KMS-11 (cell line): Measurements from ENCODE around the gene LCE3A.
"Not testable (repeated sequence)": the region's sequence is repeated elsewhere in the genome, so short reads cannot be mapped to it uniquely, and the experiment has no call there.

Experiments
- H2AFZ ChIP-seq: fragments of 200-600 bp; sonication (generic); 2 replicates; pipeline ENCODE4 v1.6.1; 2016; ENCODE audit warnings: antibody characterized with exemption, mixed run types, low read depth
- H3K27ac ChIP-seq: fragments of 200-600 bp; sonication (generic); 2 replicates; pipeline ENCODE4 v1.6.1; 2016; ENCODE audit warnings: mild to moderate bottlenecking, mixed run types
- H3K27me3 ChIP-seq: fragments of 200-600 bp; sonication (generic); 2 replicates; pipeline ENCODE4 v1.6.1; 2017; ENCODE audit warnings: mild to moderate bottlenecking, low read depth, mixed run types, moderate library complexity; ENCODE audit not compliant: insufficient read depth
- H3K36me3 ChIP-seq: fragments of 200-600 bp; sonication (generic); 2 replicates; pipeline ENCODE4 v1.6.1; 2017; ENCODE audit warnings: mild to moderate bottlenecking, mixed run types; ENCODE audit not compliant: insufficient read depth
- H3K4me1 ChIP-seq: fragments of 200-600 bp; sonication (generic); 2 replicates; pipeline ENCODE4 v1.6.1; 2016; ENCODE audit warnings: mild to moderate bottlenecking, low read depth, mixed run types; ENCODE audit not compliant: poor library complexity, severe bottlenecking
- H3K4me2 ChIP-seq: fragments of 200-600 bp; sonication (generic); 2 replicates; pipeline ENCODE4 v1.7.0; 2016; ENCODE audit warnings: mild to moderate bottlenecking, mixed run types
- H3K4me3 ChIP-seq: fragments of 200-600 bp; sonication (generic); IDR thresholded peaks from 2 replicates; pipeline ENCODE4 v1.6.1; 2017; ENCODE audit warnings: low read depth, low read length, mixed read lengths; ENCODE audit not compliant: insufficient read depth
- H3K79me2 ChIP-seq: fragments of 200-600 bp; sonication (generic); 2 replicates; pipeline ENCODE4 v1.6.1; 2016; ENCODE audit warnings: low read depth, mixed run types; ENCODE audit not compliant: insufficient read depth
- H3K9ac ChIP-seq: fragments of 200-600 bp; sonication (generic); 2 replicates; pipeline ENCODE4 v1.6.1; 2016; ENCODE audit warnings: mild to moderate bottlenecking, mixed run types
- H4K20me1 ChIP-seq: fragments of 200-600 bp; sonication (generic); 2 replicates; pipeline ENCODE4 v1.6.1; 2016; ENCODE audit warnings: mild to moderate bottlenecking, mixed run types; ENCODE audit not compliant: insufficient read depth
- TF ChIP-seq, protein P1 (sequence below): fragments of 200-600 bp; sonication (generic); conservative IDR thresholded peaks from 2 replicates; pipeline ENCODE4 v1.6.1; 2017; ENCODE audit warnings: low read depth, mild to moderate bottlenecking, antibody characterized with exemption, low read length, moderate library complexity, mixed read lengths

The LCE3A gene

DNA sequence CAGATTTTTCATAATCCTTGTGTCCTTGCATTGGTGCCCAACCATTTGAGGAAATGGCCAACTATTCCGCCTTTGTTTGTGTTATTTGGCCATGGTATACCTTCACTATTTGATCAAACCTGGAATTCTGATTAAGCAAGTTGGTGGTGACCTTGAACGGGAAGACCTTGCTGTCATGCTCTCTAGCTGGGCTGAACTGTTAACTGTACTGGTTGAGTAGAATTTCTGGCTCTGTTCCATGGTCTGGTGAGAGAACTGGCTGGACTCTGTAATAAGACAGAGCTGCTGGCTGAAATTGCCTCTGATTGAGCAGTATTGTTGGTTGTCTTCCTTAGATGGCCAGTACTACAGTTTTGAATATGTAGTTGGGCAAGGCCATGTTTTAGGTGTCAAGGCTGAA is 25.9 kb downstream of the LCE3A start:
- H3K27me3 ChIP-seq: no peaks in the 10 kb centered on the region
- no peak overlapping the region for H3K9ac ChIP-seq
- no peak overlapping the region for H3K27ac ChIP-seq
- no peaks in the 10 kb centered on the region for H3K79me2 ChIP-seq
- TF ChIP-seq, protein P1, sequence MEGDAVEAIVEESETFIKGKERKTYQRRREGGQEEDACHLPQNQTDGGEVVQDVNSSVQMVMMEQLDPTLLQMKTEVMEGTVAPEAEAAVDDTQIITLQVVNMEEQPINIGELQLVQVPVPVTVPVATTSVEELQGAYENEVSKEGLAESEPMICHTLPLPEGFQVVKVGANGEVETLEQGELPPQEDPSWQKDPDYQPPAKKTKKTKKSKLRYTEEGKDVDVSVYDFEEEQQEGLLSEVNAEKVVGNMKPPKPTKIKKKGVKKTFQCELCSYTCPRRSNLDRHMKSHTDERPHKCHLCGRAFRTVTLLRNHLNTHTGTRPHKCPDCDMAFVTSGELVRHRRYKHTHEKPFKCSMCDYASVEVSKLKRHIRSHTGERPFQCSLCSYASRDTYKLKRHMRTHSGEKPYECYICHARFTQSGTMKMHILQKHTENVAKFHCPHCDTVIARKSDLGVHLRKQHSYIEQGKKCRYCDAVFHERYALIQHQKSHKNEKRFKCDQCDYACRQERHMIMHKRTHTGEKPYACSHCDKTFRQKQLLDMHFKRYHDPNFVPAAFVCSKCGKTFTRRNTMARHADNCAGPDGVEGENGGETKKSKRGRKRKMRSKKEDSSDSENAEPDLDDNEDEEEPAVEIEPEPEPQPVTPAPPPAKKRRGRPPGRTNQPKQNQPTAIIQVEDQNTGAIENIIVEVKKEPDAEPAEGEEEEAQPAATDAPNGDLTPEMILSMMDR: no peak
- H2AFZ ChIP-seq: no peak overlapping the region
- no peak overlapping the region for H3K4me2 ChIP-seq
- H3K4me3 ChIP-seq: peak overlapping the region; percentile 12
- no peaks in the 10 kb centered on the region for H4K20me1 ChIP-seq
- H3K4me1 ChIP-seq: no peaks in the 10 kb centered on the region
- no peaks in the 10 kb centered on the region for H3K36me3 ChIP-seq

DNA sequence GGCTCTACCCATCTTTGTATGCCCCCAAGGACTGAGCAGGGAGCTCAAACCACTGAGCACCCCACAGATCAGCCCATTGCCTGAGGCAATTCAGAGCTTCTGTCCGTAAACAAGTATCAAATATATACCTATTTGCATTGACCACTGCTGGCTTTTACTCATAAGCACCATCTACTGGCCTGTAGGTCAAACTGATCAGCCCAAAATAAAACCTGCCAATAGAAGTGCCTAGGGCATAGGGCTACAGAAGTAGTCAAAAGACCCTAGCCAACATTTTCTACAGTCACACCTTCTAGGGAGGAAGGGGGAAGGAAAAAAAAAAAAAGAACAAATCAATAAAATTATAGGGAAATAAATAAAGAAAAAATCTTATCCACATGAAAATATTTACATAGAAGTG is 37.3 kb downstream of the LCE3A start:
- TF ChIP-seq, protein P1: peak; percentile 65
- no peaks in the 10 kb centered on the region for H3K36me3 ChIP-seq
- no peaks in the 10 kb centered on the region for H3K27me3 ChIP-seq
- H3K4me2 ChIP-seq: no peak overlapping the region
- H3K4me1 ChIP-seq: no peaks in the 10 kb centered on the region
- H3K9ac ChIP-seq: no peak overlapping the region
- no peak overlapping the region for H3K4me3 ChIP-seq
- H3K27ac ChIP-seq: no peak overlapping the region
- H4K20me1 ChIP-seq: no peaks in the 10 kb centered on the region
- H2AFZ ChIP-seq: no peak overlapping the region
- H3K79me2 ChIP-seq: no peaks in the 10 kb centered on the region

DNA sequence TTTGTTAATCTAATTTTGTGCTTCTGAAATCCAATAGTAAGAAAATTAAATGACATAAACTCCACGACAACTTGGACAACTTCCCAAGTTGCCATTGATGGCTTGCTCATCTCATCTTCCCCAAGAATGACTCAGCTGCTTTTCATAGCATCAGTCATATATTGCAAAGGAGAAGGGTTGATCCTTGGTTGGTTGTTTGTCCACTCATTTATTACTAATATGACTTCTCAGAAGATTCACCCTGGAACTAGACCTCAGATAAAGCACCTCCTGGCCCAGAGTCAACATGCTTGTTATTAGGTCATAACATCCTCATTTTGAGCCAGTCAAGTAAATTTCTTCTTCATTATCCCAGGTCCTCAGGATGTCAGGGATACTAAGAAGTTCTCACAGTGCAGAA is 40.3 kb downstream of the LCE3A start:
- H3K4me3 ChIP-seq: no peak overlapping the region
- no peaks in the 10 kb centered on the region for H3K36me3 ChIP-seq
- no peaks in the 10 kb centered on the region for H3K27me3 ChIP-seq
- no peak overlapping the region for H2AFZ ChIP-seq
- H4K20me1 ChIP-seq: no peaks in the 10 kb centered on the region
- H3K79me2 ChIP-seq: no peaks in the 10 kb centered on the region
- no peak overlapping the region for H3K4me2 ChIP-seq
- no peak overlapping the region for H3K9ac ChIP-seq
- no peaks in the 10 kb centered on the region for H3K4me1 ChIP-seq
- TF ChIP-seq, protein P1: no peak
- no peak overlapping the region for H3K27ac ChIP-seq

DNA sequence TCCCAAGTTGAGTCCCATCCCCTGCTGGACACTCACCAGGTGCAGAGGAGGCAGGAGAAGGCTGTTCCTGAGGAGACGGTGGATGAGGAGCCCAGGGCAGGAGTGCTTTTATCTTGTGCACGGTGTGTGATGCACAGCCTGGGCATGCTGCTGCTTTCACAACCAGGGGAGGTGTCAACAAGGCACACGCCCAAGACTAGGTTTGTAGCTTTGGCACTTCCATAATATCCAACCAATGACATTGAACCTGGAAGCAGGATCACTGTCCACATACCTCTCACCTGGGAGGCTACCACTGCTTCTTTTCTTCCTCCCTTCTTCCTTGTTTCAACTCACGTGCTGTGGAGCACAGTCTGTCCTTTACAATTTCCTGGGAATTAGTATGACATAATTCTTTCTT is 42.5 kb downstream of the LCE3A start, which contains the start of gene LCE3D:
TSS of gene LCE3D (minus strand) at position 84 of the 400 bp plus-strand sequence. CDS start 580 bp downstream, outside the sequence.
- no peaks in the 10 kb centered on the region for H3K4me1 ChIP-seq
- no peaks in the 10 kb centered on the region for H3K79me2 ChIP-seq
- no peak within 1 kb of the TSS for H3K4me2 ChIP-seq
- no peaks in the 10 kb centered on the region for H3K36me3 ChIP-seq
- H3K27me3 ChIP-seq: no peaks in the 10 kb centered on the region
- H4K20me1 ChIP-seq: no peaks in the 10 kb centered on the region
- no peak within 1 kb of the TSS for H3K9ac ChIP-seq
- TF ChIP-seq, protein P1: no peak
- H3K4me3 ChIP-seq: no peak within 1 kb of the TSS
- no peak within 1 kb of the TSS for H2AFZ ChIP-seq
- H3K27ac ChIP-seq: no peak within 1 kb of the TSS

DNA sequence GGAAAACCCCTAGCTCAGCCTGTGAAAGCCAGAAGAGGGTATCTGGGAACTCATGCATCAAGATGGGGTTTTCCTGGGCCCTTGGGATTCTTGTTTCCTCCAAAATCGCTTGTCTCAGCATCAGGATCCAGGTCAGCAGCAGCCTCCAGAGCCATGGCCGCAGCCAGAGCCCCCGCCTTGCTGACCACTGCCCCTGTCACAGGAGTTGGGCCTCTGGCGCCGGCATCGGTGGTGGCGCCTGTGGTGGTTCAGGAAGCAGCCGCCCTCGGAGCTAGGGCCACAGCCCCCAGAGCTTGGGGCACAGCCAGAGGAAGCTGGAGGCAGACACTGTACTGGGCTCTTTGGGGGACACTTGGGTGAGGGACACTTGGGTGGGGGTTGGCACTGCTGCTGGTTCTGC is 43.4 kb downstream of the LCE3A start:
- not testable (repeated sequence) for H3K27me3 ChIP-seq, H3K79me2 ChIP-seq, H3K4me3 ChIP-seq, H3K9ac ChIP-seq, H3K36me3 ChIP-seq, H3K4me1 ChIP-seq, H3K4me2 ChIP-seq, H3K27ac ChIP-seq, H4K20me1 ChIP-seq, H2AFZ ChIP-seq
